Mesodermal cell (in vitro differentiated cells): ENCODE results near the gene CAMK1G.

Source experiments
- H3K27ac ChIP-seq: 2 replicates; pipeline ENCODE4 v1.7.0; 2013; ENCODE audit warnings: mild to moderate bottlenecking, low read depth, low read length, moderate library complexity; ENCODE audit not compliant: severe bottlenecking
- H3K36me3 ChIP-seq: 2 replicates; pipeline ENCODE4 v1.7.1; 2013; ENCODE audit warnings: mild to moderate bottlenecking, low read length, moderate library complexity; ENCODE audit not compliant: control insufficient read depth, insufficient read depth
- H3K4me1 ChIP-seq: one replicate; pipeline ENCODE4 v1.7.1; 2013; ENCODE audit warnings: mild to moderate bottlenecking, low read length; ENCODE audit not compliant: insufficient read depth, control insufficient read depth, poor library complexity, severe bottlenecking
- H3K4me3 ChIP-seq: 2 replicates; pipeline ENCODE4 v1.7.0; 2013; ENCODE audit warnings: low read length, control low read depth, mild to moderate bottlenecking; ENCODE audit not compliant: insufficient read depth, poor library complexity, severe bottlenecking; ENCODE audit errors: extremely low read depth
- H3K9me3 ChIP-seq: 2 replicates; pipeline ENCODE4 v1.7.1; 2013; ENCODE audit warnings: mild to moderate bottlenecking, low read length, moderate library complexity; ENCODE audit not compliant: control insufficient read depth
- WGBS, 2 experiments: methylation state at CpG; one replicate each; pipeline ENCODE4 v1.1.5; 2013; ENCODE audit warnings: missing lambda C conversion rate in 2 of 2; ENCODE audit not compliant: insufficient coverage in 2 of 2; 5-methylcytosine and 5-hydroxymethylcytosine counted together

CAMK1G gene

DNA sequence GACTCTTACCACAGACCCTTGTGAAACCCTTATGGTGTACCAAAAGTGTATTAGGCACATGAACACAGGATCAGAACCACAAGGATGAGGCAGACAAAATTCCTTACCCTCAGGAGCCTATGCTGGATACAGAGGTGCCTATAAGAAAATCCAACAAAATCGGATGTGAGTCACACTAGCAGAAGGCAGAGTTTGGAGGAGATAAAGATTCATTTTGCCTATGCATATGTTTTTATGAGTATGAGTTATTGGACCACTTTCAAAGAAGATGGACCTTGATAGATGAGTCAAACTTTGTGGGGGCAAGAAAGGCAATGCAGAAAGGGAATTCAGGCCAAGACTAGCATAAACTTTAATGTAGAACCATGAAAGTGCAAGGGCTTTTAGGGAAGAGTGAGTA is 17.0 kb downstream of the CAMK1G start:
- Histone ChIP-seq H3K36me3 (no peaks in the 10 kb centered on the region), H3K27ac (no peak overlapping the region), H3K4me1 (no peaks in the 10 kb centered on the region), H3K9me3 (no peaks in the 10 kb centered on the region), H3K4me3 (no peak overlapping the region)
- 100% methylated on average over 1 of the region's 1 CpG; no CpG with 5 or more reads in 1 of the 2 experiments for WGBS, 2 experiments

DNA sequence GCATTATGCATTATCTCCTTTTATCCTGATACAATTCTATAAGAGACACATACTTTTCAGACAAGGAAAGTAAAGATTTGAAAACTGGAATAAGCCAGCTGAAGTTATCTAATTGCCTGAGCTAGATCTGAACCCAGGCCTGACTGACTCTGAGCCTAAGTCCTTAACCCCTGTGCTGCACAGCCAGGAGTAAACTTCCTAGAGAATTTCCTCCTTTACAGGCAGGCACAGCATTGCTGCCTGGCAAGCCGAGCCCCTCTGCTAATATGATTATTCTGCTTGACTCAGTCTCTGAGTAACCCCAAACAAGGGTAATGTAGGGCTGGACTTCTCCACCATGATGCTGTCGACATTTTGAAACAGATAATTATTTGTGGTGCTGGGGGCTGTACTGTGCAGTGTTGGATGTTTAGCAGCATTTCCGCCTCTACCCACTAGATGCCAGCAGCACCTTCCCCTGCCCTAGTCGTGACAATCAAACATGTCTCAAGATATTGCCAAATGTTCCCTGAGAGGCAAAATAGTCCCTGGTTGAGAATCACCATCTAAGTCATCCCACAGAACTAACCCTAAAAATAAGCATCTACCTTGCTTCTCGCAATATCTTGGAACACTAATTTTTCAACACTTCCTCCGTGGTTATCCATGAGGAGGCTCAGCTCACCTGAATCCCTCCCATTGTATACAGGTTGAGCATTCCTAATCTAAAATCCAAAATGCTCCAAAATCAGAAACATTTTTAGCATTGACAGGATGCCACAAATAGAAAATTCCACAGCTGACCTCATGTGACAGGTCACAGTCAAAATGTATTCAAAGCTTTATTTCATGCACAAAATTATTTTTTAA is 18.5 kb downstream of the CAMK1G start:
- no peak overlapping the region for H3K27ac ChIP-seq
- WGBS, 2 experiments, result 57 to 66% methylated on average over 5 of the region's 6 CpGs

DNA sequence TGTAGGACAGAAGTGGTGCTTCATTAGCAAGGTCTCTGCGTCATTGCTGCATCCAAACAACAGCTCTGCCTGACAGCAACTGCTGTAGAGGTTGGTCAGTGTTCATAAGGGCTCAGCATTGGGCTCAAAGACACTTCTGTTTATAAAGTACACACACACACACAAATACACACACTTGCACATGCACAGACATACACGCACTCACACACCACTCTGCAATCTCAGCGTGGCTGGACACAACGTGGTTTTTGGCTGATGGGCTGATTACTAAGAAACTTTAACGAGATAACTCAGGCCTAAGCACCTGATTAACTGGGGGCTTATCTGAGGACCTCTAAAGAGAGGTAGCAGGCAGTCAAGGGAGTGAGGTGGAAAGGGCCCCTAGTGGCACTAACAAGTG is 20.4 kb downstream of the CAMK1G start:
- Histone ChIP-seq H3K27ac (no peak overlapping the region), H3K36me3 (no peaks in the 10 kb centered on the region), H3K4me1 (no peaks in the 10 kb centered on the region), H3K9me3 (no peaks in the 10 kb centered on the region), H3K4me3 (no peak overlapping the region)
- WGBS, 2 experiments, result 91 to 100% methylated on average over 4 to 5 of the region's 5 CpGs

More for the DNA sequence above, 18.5 kb downstream of the CAMK1G start:
- Histone ChIP-seq H3K9me3 (no peaks in the 10 kb centered on the region), H3K36me3 (no peaks in the 10 kb centered on the region), H3K4me3 (no peak overlapping the region), H3K4me1 (no peaks in the 10 kb centered on the region)

DNA sequence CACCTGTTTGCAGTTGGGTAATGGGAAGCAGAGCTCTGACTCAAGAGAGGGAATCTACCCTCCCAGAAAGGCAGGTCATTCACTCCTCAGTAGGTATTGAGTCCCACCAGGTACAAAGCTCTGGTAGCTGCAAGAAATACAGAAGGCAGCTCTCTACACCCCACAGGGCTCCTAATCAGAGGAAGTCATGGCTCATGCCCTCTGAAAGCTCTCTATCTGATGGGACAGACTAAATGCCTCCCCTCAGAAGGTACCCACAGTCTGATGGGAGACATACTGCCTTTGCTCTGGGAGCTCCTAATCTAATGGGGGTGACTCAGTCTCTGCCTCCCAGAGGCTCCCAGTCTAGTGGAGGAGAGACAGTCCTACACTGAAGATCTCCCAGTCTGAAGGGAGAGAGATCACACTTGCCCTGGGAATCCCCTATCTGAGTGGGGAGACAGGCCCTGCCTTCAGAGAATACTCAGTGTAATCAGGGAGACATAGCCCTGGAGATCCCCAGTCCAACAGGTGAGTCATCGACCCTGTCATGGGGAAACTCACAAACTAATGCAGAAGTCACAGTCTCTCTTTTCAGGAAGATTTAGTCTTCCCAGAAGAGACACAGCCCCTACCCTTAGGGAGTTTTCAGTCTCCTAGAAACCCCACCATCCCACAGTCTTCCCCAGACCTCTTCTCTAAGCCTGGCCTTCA is 23.7 kb downstream of the CAMK1G start:
- Histone ChIP-seq H3K9me3 (no peaks in the 10 kb centered on the region), H3K4me3 (no peak overlapping the region), H3K36me3 (no peaks in the 10 kb centered on the region), H3K27ac (no peak overlapping the region), H3K4me1 (no peaks in the 10 kb centered on the region)
- WGBS, 2 experiments, result 78 to 88% methylated on average over 1 of the region's 1 CpG

DNA sequence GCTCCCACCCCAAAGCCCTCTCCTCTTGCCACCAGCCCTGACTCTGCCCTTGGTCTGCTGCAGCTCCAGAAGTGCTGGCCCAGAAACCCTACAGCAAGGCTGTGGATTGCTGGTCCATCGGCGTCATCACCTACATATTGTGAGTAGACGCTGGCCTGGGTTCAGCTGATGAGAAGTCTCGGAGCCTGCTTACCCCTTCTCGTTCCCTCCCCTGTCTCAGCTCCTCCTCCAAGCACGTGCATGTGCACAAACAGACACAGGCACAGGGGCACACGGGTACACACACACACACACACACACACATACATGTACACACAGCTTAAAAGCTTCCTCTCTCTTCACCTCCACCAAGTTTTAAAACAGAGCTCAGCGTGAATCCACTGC is 24.3 kb downstream of the CAMK1G start:
- no peaks in the 10 kb centered on the region for H3K9me3 ChIP-seq
- 85 to 100% methylated on average over 1 to 7 of the region's 8 CpGs for WGBS, 2 experiments
- H3K4me3 ChIP-seq, result no peak overlapping the region
- no peaks in the 10 kb centered on the region for H3K36me3 ChIP-seq
- H3K4me1 ChIP-seq, result no peaks in the 10 kb centered on the region
- no peak overlapping the region for H3K27ac ChIP-seq

DNA sequence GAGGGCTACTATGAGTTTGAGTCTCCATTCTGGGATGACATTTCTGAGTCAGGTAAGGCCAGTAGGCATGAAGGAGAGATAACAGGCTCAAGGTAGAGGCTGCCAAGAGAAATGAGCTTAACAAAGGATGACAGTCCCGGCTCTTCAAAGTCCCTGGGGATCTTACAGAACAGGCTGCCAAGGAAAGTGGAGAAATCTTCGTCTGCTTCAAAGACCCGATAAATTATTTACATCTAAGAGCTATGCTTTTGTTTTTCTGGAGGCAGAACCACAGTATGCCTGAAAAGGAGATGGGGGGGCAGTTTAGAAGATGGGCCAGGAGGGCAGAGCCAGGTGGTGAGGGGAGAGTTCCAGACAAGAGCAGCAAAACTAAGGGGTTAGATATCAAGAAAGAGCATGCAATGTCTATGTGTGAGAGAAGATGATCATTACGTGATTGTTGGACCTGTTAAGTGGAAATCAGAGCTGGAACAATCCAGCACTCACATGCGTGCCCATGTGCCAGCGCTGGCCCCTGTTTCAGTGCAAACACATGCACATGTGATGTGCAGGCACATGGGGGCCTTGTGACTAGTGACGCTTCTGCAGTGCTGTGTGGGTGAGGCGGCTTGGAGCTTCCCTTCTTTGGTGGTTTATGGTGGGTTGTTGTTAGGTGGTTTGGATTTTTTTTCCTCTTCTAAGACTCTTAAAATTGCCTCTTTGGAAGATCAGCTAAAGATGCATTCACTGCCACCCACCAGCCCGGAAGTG is 25.7 kb downstream of the CAMK1G start:
- no peak overlapping the region for H3K27ac ChIP-seq
- no peaks in the 10 kb centered on the region for H3K4me1 ChIP-seq
- H3K9me3 ChIP-seq, result no peaks in the 10 kb centered on the region
- 93 to 94% methylated on average over 6 to 7 of the region's 9 CpGs for WGBS, 2 experiments
- no peaks in the 10 kb centered on the region for H3K36me3 ChIP-seq
- H3K4me3 ChIP-seq, result no peak overlapping the region

DNA sequence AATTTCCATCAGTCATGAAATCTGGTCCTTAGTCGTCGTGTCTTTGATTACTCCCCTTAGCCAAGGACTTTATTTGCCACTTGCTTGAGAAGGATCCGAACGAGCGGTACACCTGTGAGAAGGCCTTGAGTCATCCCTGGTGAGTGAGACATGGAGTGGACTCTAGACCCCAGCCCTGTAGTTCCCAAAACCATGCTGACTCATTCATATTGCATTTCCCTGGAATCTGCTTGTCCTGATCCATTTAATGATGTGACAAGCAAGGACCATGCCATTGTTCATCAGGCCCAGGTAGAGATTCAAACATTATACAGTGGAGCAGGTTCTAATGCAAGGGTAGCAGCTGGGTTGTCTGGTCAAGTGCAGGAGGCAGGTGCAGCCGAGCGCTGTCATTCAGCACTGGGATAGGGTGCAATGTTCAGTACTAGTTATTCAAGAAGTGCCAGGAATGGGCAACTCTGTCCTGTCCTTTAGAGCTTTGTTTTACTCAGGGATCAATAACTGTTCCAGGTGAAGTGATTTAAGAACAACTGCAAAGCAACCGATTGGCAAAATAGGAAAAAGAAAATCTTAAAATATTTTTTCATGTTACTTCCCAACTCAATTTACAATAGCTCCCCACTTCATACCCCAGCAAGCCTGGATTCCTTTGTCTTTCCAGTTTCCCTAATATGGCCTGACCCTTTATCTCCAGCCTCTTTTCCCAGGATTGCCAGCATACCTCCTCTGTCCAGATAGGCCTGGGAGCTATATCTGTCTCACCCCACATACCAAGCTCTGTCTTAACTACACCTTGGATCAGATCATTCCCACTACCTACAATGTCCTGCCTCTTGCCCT is 26.5 kb downstream of the CAMK1G start:
- H3K4me1 ChIP-seq, result no peaks in the 10 kb centered on the region
- no peak overlapping the region for H3K27ac ChIP-seq
- no peaks in the 10 kb centered on the region for H3K36me3 ChIP-seq
- WGBS, 2 experiments, result 91 to 95% methylated on average over 6 to 7 of the region's 8 CpGs
- H3K4me3 ChIP-seq, result no peak overlapping the region
- no peaks in the 10 kb centered on the region for H3K9me3 ChIP-seq

DNA sequence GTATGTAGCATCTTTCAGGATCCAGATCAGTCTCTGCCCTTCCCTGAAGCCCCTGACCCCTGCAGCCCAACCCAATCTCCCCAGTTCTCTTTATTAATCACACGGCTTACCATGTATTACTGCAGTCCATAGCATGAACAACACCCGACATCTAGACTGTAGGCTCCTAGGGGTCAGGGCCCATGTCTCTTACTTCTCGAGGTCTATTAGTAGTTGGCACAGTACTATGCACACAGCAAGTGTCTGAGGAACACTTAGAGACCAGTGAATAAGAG is 27.1 kb downstream of the CAMK1G start:
- H3K9me3 ChIP-seq, result no peaks in the 10 kb centered on the region
- no peaks in the 10 kb centered on the region for H3K4me1 ChIP-seq
- no peak overlapping the region for H3K4me3 ChIP-seq
- H3K36me3 ChIP-seq, result no peaks in the 10 kb centered on the region
- H3K27ac ChIP-seq, result no peak overlapping the region
- 84 to 86% methylated on average over 1 to 3 of the region's 3 CpGs for WGBS, 2 experiments

DNA sequence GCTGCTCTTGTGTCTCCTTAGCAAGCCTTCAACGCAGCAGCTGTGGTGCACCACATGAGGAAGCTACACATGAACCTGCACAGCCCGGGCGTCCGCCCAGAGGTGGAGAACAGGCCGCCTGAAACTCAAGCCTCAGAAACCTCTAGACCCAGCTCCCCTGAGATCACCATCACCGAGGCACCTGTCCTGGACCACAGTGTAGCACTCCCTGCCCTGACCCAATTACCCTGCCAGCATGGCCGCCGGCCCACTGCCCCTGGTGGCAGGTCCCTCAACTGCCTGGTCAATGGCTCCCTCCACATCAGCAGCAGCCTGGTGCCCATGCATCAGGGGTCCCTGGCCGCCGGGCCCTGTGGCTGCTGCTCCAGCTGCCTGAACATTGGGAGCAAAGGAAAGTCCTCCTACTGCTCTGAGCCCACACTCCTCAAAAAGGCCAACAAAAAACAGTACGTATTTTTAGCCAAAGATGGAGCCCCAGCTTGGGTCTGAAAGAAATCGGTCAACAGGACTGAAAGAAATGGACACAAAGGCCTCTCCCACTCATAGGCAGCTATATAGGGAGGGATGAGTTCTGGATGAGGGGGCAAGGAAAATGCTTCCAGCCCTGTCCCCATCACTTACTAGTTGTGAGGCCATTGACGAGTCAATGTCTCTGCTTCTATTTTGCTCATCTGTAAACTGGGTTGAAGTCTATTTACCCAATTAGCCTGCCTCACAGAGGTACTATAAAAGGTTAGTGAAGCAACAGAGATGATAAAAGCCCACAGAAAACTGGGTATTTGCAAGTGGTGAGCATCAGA is 28.5 kb downstream of the CAMK1G start:
- H3K36me3 ChIP-seq, result no peaks in the 10 kb centered on the region
- no peaks in the 10 kb centered on the region for H3K9me3 ChIP-seq
- H3K4me3 ChIP-seq, result no peak overlapping the region
- H3K4me1 ChIP-seq, result no peaks in the 10 kb centered on the region
- 84 to 91% methylated on average over 9 to 10 of the region's 13 CpGs for WGBS, 2 experiments
- no peak overlapping the region for H3K27ac ChIP-seq
